Measurements from ENCODE around the gene NRL. TPM values are rescaled to one million over a fixed set of nuclear protein-coding genes. Genes with fewer than 3 reads are reported as not detected.

NRL gene
- total RNA-seq, 1 donor, result 1.8 TPM

DNA sequence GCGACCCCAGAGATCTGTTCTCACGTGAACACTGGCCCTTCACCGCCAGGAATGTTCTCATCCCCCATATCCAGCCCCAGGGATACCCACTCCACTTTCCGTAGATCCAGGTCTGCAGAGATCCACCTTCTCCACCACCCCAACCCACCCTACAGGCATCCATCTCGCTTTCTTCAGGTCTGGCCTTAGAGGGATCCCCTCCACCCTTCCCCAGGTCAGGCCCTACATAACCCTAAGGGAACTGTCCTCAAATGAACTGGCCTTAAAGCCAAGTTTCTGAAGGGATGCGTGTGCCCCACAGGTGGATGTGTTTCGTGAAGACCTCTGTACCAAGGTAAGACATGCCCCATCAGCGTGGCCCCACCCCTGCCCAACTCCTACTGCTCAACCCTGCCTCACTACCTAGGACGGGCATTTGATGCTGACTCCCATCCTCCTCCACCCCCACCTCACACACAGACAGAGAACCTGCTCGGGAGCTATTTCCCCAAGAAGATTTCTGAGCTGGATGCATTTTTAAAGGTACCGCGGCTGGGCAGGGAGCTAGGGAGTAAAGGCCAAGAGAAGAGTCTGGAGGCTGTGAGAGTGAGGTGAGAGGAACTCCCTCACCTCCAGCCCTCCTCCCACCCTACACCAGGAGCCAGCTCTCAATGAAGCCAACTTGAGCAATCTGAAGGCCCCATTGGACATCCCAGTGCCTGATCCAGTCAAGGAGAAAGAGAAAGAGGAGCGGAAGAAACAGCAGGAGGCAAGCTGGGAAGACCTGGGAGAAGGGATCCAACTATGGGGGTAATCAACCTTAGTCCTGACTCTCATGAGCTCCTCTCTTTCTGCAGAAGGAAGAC is 22.2 kb upstream of the NRL start:
- Histone ChIP-seq H3K79me2 (ENCODE audit: insufficient read depth, low read length) (peaks cover 49% of the 10 kb centered on the region), H3K27ac (ENCODE audit: low read depth, low read length) (peak overlapping the region; percentile 69), H3K4me2 (ENCODE audit: insufficient read depth, low read length) (peak overlapping the region; percentile 97), H3K36me3 (ENCODE audit: insufficient read depth, low read length) (peaks cover 26% of the 10 kb centered on the region), H4K20me1 (ENCODE audit: insufficient read depth, low read length) (peaks cover 8% of the 10 kb centered on the region), H3K4me3 (ENCODE audit: insufficient read depth, low read length) (peak overlapping the region; percentile 97), H3K27me3 (ENCODE audit: insufficient read depth, low read length) (no peaks in the 10 kb centered on the region), H3K9me3 (ENCODE audit: low read depth, low read length) (no peaks in the 10 kb centered on the region), H3K4me1 (ENCODE audit: insufficient read depth, low read length) (peaks cover 14% of the 10 kb centered on the region), H2AFZ (ENCODE audit: low read length) (peak overlapping the region; percentile 42)
- TF ChIP-seq, protein P1, sequence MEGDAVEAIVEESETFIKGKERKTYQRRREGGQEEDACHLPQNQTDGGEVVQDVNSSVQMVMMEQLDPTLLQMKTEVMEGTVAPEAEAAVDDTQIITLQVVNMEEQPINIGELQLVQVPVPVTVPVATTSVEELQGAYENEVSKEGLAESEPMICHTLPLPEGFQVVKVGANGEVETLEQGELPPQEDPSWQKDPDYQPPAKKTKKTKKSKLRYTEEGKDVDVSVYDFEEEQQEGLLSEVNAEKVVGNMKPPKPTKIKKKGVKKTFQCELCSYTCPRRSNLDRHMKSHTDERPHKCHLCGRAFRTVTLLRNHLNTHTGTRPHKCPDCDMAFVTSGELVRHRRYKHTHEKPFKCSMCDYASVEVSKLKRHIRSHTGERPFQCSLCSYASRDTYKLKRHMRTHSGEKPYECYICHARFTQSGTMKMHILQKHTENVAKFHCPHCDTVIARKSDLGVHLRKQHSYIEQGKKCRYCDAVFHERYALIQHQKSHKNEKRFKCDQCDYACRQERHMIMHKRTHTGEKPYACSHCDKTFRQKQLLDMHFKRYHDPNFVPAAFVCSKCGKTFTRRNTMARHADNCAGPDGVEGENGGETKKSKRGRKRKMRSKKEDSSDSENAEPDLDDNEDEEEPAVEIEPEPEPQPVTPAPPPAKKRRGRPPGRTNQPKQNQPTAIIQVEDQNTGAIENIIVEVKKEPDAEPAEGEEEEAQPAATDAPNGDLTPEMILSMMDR (IDR thresholded peaks at IDR 0.05; ENCODE audit: extremely low read depth, low read depth, low read length), result no peak
- DNase-seq (ENCODE audit: insufficient read length, low spot score, missing footprints), result no peak

DNA sequence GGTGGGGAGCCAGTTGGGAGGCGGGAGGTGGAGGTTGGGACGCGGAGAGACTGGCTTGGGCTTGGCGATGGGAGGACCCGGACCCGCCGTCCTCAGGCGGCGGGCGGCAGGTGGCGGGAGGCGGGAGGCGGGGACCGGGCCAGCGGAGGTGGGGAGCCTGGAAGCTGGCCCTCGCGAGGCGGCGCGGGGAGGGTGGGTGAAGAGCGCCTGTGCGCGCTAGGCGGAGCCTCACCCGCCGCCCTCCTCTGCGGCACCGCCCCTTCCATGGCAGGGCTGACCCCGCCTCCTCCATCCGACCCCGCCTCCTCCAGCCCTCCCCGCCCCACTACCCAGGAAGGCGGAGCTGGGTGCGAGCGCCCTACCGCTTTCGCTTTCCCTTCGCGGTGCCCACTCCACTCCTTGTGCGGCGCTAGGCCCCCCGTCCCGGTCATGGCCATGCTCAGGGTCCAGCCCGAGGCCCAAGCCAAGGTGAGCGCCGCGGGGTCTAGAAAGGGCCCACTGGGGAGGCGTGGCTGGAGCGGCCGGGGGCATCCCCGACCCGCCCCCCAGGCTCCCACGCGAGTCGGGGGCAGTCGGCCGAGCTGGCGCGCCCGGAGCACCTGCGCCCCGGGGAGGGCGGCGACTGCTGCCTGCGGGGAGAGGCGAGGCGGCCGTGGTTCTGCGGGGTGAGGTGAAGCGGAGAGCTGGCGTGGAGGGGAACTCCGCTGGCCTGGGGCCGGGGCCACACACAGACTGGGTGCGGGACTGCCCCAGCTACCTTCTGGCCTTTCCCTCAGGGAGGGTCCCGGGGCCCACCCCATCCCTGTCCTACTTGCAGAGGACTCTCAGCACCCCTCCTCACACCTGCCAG is 21.3 kb upstream of the NRL start, which contains the start of gene PSME1:
Gene PSME1 (plus strand): TSS at position 361 of the 850 bp plus-strand sequence. CDS start 69 bp downstream, at position 430.
- Histone ChIP-seq H3K27me3 (ENCODE audit: insufficient read depth, low read length) (no peaks in the 10 kb centered on the region), H3K27ac (ENCODE audit: low read depth, low read length) (peak within 1 kb of the TSS; percentile 69), H3K9me3 (ENCODE audit: low read depth, low read length) (no peaks in the 10 kb centered on the region), H2AFZ (ENCODE audit: low read length) (peak within 1 kb of the TSS; percentile 98), H3K79me2 (ENCODE audit: insufficient read depth, low read length) (peaks cover 49% of the 10 kb centered on the region), H3K4me1 (ENCODE audit: insufficient read depth, low read length) (peaks cover 12% of the 10 kb centered on the region), H3K4me2 (ENCODE audit: insufficient read depth, low read length) (peak within 1 kb of the TSS; percentile 97), H4K20me1 (ENCODE audit: insufficient read depth, low read length) (peaks cover 7% of the 10 kb centered on the region), H3K36me3 (ENCODE audit: insufficient read depth, low read length) (peaks cover 26% of the 10 kb centered on the region), H3K4me3 (ENCODE audit: insufficient read depth, low read length) (peak within 1 kb of the TSS; percentile 97)
- DNase-seq (ENCODE audit: insufficient read length, low spot score, missing footprints), result peak; percentile 99
- TF ChIP-seq, protein P1 (IDR thresholded peaks at IDR 0.05; ENCODE audit: extremely low read depth, low read depth, low read length), result no peak

DNA sequence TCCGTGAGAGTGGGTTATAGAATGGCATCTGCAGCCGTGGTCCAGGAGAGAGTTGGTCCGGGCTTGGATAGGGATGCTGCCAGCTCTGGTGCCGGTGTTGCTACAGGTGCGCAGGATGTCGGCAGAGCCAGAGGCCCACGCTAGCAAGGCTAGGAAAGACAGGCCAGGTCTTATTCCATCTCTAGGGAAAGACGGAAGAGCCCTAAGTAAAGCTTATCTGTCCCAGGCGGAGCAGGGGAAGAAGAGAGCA is 20.8 kb upstream of the NRL start:
- Histone ChIP-seq H3K36me3 (ENCODE audit: insufficient read depth, low read length) (peaks cover 26% of the 10 kb centered on the region), H4K20me1 (ENCODE audit: insufficient read depth, low read length) (peaks cover 3% of the 10 kb centered on the region), H3K4me1 (ENCODE audit: insufficient read depth, low read length) (peaks cover 12% of the 10 kb centered on the region), H2AFZ (ENCODE audit: low read length) (peak overlapping the region; percentile 98), H3K4me3 (ENCODE audit: insufficient read depth, low read length) (peak overlapping the region; percentile 97), H3K27me3 (ENCODE audit: insufficient read depth, low read length) (no peaks in the 10 kb centered on the region), H3K79me2 (ENCODE audit: insufficient read depth, low read length) (peaks cover 44% of the 10 kb centered on the region), H3K9me3 (ENCODE audit: low read depth, low read length) (no peaks in the 10 kb centered on the region), H3K4me2 (ENCODE audit: insufficient read depth, low read length) (peak overlapping the region; percentile 91), H3K27ac (ENCODE audit: low read depth, low read length) (no peak overlapping the region)
- TF ChIP-seq, protein P1 (IDR thresholded peaks at IDR 0.05; ENCODE audit: extremely low read depth, low read depth, low read length), result no peak
- DNase-seq (ENCODE audit: insufficient read length, low spot score, missing footprints), result no peak

DNA sequence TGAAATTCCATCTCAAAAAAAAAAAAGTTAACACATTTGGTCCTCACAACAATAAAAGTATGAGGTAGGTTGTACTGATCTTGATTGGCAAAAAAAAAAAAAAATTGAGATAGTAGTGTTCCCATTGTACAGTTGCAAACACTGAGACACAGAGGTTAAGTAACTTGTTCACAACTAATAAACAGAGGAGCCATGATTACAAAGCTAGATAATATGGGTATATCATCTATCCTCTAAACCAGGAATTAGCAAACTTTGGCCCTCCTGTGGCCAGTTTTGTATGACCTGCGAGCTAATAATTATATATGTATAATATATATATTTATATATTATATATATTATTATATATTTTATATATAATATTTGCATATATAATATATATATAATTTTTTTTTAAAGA is 19.0 kb upstream of the NRL start:
- Histone ChIP-seq H3K27ac (ENCODE audit: low read depth, low read length) (no peak overlapping the region), H2AFZ (ENCODE audit: low read length) (no peak overlapping the region), H3K4me2 (ENCODE audit: insufficient read depth, low read length) (no peak overlapping the region), H3K79me2 (ENCODE audit: insufficient read depth, low read length) (peaks cover 28% of the 10 kb centered on the region), H3K9me3 (ENCODE audit: low read depth, low read length) (no peaks in the 10 kb centered on the region), H4K20me1 (ENCODE audit: insufficient read depth, low read length) (peaks cover 3% of the 10 kb centered on the region), H3K4me3 (ENCODE audit: insufficient read depth, low read length) (no peak overlapping the region), H3K4me1 (ENCODE audit: insufficient read depth, low read length) (peaks cover 12% of the 10 kb centered on the region), H3K36me3 (ENCODE audit: insufficient read depth, low read length) (peaks cover 16% of the 10 kb centered on the region), H3K27me3 (ENCODE audit: insufficient read depth, low read length) (no peaks in the 10 kb centered on the region)
- peak; percentile 34 for DNase-seq (ENCODE audit: insufficient read length, low spot score, missing footprints)
- TF ChIP-seq, protein P1 (IDR thresholded peaks at IDR 0.05; ENCODE audit: extremely low read depth, low read depth, low read length), result no peak
